GM12872 (cell line): ENCODE results near the gene PNPLA6.

Source experiments
- TF ChIP-seq, protein P1 (sequence below): IDR thresholded peaks from 3 replicates; pipeline ENCODE4 v1.5.1; 2011; ENCODE audit warnings: low read depth, mild to moderate bottlenecking, low read length, moderate library complexity; ENCODE audit not compliant: insufficient read depth

The PNPLA6 gene

DNA sequence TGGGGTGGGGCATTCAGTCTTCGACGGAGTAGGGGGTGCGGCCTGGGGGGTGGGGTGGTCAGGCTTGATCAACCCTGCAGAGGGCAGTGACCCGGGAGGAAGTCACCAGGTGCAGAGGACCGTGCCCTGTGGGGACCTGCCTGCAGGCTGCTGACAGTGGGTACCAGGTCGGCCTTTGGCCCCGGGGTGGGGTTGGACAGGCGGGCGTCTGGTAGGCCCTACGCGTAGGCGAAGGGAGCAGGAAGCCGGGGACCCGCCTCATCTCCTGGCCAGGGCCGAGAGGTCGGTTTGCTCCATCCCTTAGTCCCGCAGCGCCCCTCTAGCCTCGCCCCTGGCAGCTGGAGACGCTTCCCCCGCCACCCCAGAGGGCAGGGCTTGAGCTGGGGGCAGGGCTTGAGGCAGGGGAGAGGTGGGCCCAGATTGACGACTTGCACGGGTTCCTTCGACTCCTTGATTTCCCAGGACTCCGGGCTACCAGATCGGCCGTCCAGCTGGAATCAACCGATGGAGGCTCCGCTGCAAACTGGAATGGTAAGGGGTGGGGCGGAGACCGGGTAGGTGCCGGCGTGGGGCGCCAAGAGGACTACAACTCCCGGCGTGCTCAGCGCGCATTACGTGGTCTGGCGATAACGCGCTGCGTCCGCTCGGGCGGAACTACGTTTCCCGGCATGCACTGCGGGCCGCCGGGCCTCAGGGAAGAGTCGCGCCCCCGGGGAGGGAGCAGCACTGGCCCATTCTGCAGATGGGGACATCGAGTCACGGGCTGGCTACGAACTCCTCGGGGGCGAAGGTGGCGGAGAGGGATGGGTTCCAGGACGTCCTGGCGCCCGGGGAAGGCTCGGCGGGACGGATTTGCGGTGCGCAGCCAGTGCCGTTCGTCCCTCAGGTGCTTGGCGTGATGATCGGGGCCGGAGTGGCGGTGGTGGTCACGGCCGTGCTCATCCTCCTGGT, at the start of gene PNPLA6:
Gene PNPLA6 (plus strand): TSS at position 671 of the 951 bp plus-strand sequence. CDS start 72 bp downstream, at position 743.
- TF ChIP-seq, protein P1, sequence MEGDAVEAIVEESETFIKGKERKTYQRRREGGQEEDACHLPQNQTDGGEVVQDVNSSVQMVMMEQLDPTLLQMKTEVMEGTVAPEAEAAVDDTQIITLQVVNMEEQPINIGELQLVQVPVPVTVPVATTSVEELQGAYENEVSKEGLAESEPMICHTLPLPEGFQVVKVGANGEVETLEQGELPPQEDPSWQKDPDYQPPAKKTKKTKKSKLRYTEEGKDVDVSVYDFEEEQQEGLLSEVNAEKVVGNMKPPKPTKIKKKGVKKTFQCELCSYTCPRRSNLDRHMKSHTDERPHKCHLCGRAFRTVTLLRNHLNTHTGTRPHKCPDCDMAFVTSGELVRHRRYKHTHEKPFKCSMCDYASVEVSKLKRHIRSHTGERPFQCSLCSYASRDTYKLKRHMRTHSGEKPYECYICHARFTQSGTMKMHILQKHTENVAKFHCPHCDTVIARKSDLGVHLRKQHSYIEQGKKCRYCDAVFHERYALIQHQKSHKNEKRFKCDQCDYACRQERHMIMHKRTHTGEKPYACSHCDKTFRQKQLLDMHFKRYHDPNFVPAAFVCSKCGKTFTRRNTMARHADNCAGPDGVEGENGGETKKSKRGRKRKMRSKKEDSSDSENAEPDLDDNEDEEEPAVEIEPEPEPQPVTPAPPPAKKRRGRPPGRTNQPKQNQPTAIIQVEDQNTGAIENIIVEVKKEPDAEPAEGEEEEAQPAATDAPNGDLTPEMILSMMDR, result no peak

DNA sequence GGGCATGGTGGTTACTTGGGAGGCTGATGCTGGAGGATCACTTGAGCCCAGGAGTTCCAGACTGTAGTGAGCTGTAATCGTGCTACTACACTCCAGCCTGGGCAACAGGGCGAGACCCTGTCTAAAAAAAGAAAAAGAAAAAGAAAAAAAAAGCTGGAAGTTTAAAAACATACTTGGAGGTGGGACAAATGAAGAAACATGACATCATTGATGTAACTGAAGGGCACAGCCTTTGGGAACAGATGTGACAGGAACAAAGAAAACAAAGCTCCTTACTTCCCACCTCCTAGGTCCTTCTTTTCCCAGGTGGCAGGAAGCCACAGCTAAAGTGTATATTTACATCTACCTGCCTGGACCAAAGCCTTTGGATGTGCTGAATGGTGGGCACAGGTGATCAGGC, 48.6 kb upstream of the PNPLA6 start:
- TF ChIP-seq, protein P1, result no peak

DNA sequence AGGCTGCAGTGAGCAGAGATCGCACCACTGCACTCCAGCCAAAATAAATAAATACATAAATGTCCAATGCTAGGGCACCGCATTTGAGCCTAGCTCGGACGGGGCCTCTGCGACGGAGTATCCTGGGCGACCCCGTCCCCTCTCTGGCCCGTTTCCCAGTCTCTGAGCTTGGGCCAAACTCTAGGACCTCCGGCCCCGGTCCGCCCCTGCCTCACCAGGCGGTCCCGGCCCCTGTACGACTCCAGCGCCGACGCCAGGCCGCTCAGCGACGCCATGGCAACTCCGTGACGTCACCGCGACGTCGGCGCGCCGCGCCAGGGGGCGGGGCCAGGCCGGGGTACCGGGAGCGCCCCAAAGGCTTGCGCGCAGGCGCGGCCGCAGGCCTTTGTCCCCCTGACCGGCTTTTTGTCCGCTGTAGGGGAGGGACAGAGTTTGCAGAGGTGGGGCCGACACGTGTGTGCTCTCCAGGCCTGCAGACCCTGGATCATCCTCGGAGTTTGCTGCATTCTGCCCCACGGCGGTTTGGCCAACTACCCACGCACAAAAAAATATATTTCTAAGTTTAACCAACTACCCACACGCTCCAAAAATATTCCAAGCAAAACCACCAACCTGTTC, 46.7 kb upstream of the PNPLA6 start, which contains the start of gene PEX11G:
Gene PEX11G (minus strand): TSS at position 300 of the 618 bp plus-strand sequence. CDS start 25 bp downstream, at position 275.
- TF ChIP-seq, protein P1, result no peak

DNA sequence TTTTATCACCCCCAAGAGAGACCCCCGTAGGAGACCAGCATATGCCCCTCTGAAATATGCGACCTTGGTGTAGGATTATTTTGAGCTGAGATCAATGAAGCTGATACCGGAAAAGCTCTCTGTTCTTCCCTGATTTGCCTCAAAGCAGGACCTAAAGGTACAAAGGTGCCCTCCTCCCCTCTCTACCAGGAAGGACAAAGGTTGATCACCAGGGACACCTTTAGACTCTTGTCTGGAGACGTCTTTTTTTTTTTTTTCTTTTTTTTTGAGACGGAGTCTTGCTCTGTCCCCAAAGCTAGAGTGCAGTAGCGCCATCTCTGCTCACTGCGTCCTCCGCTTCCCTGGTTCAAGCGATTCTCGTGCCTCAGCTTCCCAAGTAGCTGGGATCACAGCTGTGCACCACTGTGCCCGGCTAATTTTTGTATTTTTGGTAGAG, 45.9 kb upstream of the PNPLA6 start:
- TF ChIP-seq, protein P1, result no peak

DNA sequence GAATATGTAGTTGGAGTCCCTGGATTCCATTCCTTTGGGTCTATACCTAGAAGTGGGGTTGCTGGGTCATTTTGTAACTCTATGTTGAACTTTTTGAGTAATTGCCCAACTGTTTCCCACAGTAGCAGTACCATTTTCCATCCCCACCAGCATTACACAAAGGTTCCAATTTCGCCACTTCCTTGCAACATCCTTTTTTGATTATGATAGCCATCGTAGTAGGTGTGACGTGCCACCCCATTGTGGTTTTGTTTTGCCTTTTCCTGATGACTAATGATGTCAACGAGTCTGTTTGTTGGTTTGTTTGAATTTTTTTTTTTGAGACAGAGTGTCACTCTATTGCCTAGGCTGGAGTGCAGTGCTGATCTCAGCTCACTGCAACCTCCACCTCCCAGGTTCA, 43.4 kb upstream of the PNPLA6 start:
- TF ChIP-seq, protein P1, result no peak

DNA sequence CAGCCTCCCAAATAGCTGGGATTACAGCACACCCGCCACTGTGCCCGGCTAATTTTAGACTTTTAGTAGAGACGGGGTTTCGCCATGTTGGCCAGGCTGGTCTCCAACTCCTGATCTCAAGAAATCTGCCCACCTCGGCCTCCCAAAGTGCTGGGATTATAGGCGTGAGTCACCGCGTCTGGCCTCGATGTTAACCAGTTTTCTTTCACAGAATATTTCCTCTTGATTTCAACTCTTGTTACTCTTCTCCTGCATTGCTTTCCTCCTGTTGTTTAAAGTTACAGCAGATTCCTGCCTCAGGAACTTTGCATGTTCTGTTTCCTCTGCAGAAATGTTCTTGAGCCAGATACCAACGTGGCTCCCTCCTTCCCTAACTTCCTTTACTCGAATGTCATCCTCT, 43.0 kb upstream of the PNPLA6 start:
- TF ChIP-seq, protein P1, result no peak

DNA sequence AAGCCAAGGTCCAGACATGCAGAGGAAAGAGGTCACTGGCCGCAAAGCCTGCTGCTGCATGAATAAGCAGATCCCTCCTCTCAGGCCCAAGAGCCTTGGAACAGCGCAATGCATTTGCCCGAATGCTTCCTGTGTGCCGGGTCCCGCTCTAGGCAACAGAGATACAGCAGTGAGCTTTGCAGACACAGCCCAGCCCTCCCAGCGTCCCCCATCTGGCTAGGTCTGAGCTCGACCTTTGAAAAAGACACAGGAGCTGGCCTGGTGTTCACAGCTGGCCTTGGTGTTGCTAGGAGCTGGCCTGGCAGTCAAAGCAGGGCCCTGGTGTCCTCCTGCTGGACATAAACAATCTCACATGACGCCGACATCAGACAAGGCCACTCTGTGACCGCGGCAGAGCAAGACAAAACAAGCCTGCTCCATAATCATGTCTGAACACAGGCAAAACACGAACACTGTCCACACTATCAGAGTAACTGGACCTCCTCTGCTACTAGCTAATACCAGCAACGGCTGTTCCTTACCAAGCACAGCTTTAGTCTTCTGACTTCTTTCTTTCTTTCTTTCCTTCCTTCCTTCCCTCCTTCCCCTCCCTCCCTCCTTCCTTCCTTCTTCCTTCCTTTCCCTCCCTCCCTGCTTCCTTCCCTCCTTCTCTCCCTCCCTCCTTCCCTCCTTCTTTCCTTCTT, 41.0 kb upstream of the PNPLA6 start:
- TF ChIP-seq, protein P1, result no peak
